ENCODE measurements around the gene TRAT1.
"Not testable (repeated sequence)": the region's sequence is repeated elsewhere in the genome, so short reads cannot be mapped to it uniquely, and the experiment has no call there.

The TRAT1 gene, protein sequence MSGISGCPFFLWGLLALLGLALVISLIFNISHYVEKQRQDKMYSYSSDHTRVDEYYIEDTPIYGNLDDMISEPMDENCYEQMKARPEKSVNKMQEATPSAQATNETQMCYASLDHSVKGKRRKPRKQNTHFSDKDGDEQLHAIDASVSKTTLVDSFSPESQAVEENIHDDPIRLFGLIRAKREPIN

DNA sequence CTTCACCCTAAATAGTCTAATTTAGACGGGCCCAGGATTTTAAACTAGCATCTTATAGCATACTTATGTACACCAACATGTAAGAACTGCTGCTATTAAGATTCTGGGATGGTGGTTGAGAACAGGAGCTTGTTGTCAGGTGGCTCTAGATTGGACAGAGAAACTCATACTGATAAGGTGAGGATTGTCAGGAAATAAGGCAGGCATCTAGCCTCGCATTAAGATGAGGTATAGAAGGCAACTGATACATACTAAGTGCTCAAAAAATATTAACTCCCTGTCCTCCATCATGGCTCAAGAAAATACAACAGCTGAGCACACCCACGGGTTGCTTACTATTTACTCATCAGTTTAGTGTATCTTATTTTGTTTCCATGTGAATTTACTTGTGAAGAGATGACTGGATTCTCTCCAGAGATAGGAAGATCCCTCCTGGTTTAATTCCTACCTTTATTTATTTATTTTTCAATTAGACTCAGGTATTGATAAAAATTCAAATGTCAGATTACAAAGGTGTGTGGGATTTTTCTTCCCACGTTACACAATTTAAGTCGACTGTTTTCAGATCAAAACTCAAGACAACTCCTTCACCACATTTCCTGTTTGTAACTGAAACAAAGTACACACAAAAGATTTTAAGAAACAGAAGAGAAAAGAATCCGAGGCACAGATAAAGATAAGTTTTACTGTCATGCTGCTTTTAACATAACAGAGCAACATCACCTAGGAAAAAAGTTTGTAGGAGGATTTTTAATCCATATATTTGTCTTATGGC lies at the start of gene TRAT1:
Gene TRAT1 (plus strand): TSS at position 664 of the 775 bp plus-strand sequence. CDS start 142 bp downstream, outside the sequence.
- no peak for DNase-seq (ENCODE audit: low spot score)

DNA sequence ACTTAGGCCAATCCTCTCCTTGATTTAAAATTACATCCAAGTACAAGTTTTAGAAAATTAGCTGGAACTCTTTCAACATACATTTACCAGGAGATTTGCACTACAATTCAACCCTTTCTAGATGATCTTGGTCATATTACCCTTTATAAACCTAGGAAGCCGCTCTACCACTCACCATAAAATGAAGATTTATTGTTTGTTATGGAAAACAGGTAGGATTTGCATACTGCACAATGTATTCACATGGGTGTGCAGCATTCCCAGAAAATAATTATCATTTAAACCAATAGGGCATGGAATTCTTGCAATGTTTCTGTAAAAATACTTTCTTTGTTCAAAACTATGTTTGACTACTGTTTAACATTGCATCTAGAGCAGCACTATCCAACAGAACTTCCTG lies 46.9 kb upstream of the TRAT1 start:
- no peak for DNase-seq (ENCODE audit: low spot score)

DNA sequence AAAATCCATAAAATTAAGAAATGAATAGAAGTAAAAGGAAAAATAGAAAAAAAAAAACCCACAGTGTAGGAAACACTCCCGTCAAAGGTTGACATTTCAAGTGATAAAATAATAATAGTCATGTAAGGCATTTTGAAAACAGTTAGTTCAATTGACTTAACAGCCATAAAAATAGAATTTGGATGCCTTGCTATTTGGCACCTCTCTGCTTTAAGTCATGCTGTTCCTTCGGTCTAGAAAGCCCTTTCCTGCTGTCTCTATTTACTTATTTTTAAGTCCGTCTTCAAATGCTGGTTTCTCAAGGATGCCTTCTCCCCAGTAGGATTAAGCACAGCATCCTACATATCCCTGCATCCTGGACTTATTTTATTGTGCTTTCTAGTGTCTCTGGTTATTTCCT lies 43.1 kb upstream of the TRAT1 start:
- no peak for DNase-seq (ENCODE audit: low spot score)

DNA sequence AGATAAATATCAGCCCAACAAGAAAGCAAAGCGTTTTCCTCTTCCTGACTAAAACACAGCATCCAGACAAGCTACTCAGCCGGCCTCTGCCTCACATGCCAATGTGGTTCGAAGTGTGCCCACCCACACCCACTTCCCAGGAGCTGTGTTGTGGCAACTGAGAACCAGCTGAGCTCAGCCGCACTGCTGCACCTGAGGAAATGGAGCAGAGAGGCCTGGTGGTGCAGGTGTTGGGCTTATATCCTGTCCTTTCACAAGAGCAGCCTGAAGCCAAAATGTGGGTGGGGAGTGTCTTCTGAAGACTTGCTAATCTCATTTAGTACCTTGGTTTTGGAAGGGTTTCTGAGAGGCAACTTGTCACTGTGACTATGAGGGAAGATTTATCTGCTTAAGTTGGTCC lies 42.4 kb upstream of the TRAT1 start:
- no peak for DNase-seq (ENCODE audit: low spot score)

DNA sequence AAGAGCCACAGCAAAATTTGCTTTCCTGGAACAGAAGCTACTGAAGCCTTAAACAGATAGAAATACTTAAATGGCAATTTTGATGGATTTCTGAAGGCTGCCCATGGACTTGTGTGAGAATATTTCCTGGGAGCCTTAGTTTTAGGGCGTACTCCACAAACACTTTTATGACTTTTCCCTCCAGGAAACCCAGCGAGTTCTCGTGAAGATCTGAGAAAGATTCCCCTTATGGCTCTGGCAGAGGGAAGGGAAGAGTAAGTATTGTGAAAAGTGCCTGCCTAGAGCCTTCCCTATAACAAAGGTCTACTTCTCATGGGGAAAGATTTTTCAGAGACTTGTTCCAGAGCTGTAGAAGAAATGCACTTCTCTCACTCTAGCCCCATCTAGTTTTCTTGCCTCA lies 31.1 kb upstream of the TRAT1 start:
- DNase-seq (ENCODE audit: low spot score), result no peak

DNA sequence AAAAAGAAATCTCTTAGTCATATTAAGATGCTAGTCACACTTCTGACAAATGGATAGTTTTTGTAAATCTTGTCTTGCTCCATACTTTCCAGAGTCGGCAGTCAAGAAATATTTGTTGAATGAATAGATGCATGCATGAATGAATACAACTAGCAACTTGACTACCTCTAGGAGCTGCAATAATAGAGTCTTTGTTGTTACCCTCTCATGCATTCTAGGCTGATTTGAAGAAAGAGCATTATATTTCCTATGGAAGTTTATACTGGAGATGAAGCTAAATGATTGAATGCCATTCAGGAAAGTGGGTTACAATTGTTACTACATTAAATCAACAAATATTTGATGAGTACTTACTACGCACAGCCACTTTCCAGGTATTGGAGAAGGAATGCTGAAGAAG lies 18.1 kb upstream of the TRAT1 start:
- no peak for DNase-seq (ENCODE audit: low spot score)

DNA sequence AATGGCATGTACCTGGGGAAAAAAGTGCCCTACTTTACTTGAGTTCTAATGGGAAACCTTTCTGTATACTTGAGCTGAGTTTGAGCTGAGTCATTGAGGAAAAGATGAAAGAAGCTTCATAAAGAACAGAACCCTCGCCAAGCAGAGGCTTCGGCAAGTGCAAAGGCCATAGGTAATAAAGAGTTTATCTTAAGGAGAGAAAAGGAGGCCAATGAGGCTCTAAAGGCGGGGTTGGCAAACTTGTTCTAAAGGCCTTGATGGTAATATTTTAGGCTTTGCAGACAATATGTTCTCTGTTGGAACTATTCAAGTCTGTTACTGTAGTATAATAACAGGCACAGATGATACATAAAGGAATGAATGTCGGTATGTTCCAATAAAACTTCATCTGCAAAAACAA lies 17.6 kb upstream of the TRAT1 start:
- DNase-seq (ENCODE audit: low spot score), result no peak

DNA sequence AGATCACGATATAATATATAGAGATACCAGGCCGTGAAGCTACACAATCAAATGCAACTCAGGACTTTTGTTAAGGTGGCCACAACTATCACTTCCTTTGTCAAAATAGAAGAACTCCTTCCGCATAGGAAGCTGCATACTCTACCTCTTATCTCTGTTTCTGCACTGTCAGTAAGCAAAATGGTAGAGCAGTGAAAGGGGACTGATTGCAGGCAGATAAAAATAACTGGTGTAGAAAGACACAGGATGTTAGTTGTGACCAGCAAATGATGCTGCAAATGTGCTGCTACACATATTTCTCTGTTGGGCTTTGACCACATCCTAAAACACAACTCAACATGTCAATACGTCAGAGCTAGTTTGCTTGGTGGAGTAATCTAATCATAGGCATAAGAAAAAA lies 16.3 kb upstream of the TRAT1 start:
- no peak for DNase-seq (ENCODE audit: low spot score)

DNA sequence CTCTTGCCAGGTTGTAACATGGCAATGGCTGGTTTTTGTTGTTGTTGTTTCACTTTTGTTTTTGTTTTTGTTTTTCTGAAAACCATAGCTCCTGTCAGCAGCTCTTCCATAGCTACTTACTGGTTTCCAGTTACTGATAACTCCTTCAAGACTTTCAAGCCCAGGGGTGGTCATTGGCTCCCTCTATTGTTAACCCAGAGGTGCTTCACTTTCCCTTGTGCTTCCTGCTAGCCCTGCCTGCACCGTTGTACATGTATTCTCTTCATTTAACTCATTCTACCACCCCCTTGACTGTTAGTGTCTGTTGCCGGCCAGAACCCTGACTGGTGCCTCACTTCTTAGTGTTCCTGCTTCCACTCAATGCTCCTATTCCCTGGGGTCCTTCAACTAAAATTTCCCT lies 4.2 kb upstream of the TRAT1 start:
- DNase-seq (ENCODE audit: low spot score), result no peak

DNA sequence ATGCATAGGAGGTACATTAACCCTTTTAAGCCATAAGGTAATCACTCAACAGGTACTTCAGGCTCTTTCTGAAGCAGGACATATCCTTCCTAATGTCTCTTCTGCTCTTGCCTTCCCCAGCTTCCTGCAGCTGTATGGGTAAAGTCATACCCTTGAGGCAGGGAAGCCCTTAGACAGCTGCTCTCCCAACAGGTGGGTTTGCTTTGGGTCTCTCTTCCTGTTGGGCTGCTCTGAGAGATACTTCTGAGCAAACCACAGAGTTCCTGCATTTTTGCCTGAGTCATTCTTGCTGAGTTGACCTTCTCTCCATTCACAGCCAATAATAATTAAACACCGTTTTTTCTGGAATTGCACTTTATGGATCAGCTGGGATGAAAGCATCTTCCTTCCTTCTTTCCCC lies 2.0 kb upstream of the TRAT1 start:
- no peak for DNase-seq (ENCODE audit: low spot score)

DNA sequence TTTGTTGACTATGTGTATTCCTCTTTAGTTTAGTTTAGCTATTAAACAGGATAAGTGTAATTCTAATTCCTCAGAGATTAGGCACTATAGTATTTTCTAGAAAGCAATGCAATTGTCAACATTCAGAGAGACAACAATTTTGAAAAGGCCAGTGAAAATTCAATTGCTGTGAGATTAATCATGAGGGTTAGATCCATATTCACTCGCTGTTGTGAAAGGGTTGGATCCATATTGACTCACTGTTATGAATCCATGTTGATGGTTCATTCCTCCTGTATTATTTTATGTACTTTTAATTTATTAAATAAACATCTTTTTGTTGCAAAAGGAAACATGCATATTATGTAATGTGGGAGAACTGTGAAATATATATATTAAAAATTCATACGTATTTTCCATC lies 641 bp downstream of the TRAT1 start:
- no peak for DNase-seq (ENCODE audit: low spot score)

DNA sequence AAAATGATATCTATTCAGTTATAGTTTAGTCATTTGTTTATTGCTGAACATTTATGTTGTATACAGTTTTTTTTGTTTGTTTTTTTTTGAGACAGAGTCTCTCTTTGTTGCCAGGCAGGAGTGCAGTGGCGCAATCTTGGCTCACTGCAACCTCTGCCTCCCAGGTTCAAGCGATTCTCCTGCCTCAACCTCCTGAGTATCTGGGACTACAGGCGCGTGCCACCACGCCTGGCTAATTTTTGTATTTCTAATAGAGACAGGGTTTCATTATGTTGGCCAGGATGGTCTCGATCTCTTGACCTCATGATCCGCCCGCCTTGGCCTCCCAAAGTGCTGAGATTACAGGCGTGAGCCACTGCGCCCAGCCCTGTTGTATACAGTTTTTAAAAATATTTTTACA lies 1.2 kb downstream of the TRAT1 start:
- DNase-seq (ENCODE audit: low spot score), result not testable (repeated sequence)

DNA sequence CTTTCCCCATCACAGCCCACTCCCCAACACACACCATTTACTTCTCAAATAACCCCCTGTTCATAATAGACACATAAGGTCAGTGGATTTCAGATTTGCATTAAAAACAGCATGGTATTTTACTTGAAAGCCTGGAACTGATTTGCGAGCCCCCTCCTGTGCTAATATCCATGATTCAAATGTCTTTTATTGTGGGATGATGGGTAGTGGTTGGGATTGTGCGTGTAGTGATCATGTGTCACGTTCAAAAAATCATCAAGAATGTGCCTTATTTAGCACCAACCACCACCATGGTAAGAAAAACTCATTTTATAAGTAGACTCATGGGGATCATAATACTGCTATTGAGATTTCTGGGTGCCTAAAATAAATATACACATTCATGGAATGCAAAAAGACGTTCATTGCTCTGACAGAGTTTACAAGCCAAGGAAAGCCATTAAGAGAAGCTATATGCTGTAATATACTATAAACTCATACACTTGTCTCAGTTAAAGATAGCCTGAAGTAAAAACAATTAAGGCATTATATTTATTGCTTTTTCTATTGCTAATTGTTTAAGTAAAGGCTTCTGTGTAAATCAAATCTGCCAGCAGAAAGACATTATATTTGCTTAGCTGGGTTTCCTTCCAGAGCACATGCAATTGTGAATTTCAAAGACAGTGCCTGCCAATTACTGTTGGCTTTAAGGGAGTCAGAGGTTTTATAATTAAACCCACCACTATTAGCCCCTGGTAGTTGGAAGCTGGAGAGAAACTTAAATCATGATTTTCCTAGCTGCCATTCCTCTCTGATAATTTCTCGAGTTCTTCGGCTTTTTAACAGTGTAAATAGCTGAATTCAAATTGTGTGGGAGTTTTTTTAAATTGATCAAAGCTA lies 4.0 kb downstream of the TRAT1 start:
- DNase-seq (ENCODE audit: low spot score), result no peak

DNA sequence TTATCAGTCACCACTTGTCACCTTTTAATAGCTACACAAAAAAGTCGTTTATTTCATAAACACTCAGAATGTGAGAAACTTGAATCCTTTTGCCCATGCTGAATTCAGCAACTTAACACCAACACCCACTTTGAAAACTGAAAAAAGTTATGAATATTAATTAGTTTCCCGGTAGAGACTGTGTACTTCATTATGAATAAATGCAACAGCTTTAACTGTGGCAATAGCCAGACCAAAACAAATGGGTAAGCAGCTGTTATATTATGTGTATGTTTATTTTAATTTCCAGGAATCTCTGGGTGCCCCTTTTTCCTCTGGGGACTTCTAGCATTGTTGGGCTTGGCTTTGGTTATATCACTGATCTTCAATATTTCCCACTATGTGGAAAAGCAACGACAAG lies 7.8 kb downstream of the TRAT1 start:
- no peak for DNase-seq (ENCODE audit: low spot score)

DNA sequence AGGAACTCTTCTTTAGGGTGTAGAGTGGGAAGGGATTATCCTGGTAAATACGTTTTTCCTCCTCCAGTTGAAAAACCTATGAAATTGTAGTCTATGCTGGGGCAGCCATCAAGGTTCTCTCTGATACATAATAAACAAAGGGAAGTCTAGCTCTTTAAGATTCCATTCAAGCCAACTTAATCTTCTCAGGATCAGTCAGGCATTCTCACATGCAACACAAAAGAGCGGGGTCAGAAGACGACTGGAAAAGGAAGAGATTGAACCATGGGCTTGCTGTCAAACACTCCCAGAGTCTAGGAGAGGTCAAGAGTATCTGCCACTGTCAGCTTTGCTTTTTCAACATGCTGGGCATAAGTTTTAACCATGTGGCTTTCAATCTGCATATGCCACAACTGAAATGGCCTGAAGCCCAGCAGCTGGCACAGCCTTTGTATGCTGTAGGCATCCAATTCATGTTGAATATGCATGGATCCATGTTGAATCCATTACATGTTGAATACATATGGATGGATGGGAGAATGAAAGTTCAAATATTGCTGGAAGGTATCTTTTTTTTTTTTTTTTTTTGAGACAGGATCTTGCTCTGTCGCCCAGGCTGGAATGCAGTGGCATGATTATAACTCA lies 8.5 kb downstream of the TRAT1 start:
- DNase-seq (ENCODE audit: low spot score), result no peak

DNA sequence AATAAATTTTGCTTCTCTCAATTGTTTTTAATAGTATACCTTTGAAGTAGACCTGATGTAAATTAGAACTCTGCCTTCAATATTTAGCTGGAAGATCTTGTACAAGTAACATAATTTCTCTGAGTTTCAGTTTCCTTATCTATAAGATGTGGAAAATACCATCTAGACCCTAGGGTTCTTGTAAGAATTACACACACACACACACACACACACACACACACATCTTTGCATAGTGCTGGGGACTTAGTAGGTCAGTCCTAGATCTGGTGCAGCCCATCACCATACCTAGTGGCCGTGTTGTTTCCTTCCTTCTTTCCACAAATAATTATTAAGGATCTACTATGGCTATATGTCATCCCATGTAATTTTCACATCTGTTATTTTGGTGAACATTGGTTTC lies 11.0 kb downstream of the TRAT1 start:
- DNase-seq (ENCODE audit: low spot score), result no peak

DNA sequence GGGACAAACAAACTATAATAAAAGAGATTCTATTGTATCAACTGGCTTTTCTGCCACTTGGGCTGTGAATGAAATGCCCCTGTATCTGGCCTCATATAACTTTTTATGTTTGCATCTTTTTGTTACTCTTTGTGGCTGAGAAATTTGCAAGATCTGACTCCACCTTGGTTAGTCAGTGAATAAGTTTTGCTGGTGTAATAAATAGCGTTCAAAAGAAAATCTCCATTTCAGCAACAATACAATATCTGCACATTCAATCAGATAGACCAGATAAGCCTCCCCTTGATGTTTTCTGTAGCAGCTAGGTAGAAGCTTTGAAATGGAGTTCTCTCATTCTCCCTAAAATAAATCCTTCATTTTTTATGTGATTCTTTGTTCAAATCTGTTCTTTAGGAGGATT lies 12.0 kb downstream of the TRAT1 start:
- DNase-seq (ENCODE audit: low spot score), result no peak

DNA sequence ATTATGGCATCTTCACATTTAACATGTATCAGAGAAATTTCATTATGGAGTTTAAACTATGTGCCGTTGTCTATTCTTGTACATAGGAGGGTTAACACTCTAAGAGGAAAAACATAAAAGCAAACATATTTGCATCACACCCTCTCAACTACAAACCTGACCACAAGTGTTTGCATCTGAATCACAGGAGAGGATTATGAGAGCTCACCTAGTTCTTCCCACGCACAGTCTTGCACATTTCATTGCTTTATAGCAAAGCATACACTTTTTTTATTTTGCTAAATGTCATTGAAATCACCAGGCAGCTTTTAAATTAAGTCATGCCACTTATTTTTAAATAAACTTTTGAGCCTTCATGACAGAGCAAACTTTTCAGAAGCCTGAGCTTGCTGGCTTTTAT lies 12.5 kb downstream of the TRAT1 start:
- DNase-seq (ENCODE audit: low spot score), result no peak

DNA sequence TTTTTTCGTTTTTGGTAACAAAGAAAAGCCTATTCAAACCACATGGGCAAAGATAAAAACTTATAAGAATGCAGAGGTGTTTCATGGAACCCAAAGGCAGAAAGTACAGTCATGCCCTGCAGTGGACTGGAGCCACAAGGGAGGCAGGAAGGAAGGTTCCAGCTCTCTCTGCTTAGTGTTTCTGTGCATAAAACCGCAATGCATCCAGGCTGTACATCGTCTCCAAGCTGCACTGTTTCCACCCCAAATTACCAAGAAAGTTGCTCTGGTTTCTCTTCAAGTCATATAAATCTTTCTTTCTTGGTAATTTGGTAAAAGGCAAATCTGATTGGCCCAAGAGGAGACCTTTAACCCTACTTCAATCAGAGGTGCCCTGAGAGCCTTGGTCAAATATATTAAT lies 15.8 kb downstream of the TRAT1 start:
- no peak for DNase-seq (ENCODE audit: low spot score)

DNA sequence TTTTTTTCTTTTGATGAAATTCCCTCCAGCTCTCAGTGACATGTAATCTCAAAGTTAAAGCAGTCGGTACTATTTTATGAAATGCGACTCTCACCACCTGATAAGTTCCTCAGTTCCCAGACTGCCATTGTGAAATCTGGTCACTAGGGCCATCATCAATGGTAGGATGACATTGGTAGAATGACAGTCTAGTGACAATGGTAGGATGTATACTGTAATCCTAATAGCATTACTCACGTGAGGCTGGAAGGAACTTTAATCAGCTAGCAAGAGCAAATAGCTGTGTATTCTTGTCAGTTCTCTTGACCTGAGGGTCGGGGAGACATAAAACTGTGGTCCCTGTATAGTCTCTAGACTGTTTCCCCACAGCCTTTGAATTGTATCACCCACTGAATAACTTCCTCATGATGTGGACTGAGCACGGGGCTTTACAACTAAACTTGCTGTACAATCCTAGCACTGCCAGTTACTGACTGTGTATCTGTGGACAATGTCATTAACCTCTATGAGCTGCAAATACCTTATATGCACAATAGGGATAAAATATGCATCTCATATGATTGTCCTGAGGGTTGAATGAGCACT lies 23.2 kb downstream of the TRAT1 start:
- DNase-seq (ENCODE audit: low spot score), result no peak

DNA sequence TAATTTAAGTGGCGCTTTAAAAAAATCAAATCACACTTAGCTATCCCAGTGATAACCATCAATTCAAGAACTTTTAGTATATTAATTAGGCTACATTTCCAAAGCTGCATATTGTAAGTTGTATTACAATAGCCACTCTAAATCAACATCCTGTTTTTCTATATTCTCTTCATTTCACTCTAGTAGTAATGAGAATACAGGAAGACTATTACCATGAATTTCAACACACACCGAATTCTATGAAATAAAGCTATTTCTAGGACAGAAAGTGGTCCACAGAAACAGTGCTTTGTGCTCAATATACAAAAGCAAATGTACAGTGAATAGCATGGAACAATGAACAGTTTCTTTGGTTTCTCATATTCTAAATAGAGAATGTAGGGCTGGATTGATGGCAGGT lies 24.6 kb downstream of the TRAT1 start:
- DNase-seq (ENCODE audit: low spot score), result no peak

DNA sequence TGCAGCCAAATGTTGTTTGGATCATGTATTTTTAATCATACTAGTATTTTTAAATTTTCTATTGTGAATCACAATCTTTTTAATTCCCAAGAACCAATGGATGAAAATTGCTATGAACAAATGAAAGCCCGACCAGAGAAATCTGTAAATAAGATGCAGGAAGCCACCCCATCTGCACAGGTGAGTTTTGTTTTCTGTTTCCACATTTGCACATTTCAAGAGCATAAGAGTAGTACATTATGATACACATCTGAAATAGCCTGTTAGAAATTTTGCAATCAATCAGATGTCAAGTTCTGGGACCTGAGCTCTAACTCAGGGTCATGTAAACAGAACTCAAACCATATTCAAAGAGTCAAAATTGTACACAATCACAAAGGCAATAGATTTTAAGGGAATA lies 26.5 kb downstream of the TRAT1 start:
- DNase-seq (ENCODE audit: low spot score), result no peak
